SH-SY5Y (cell line): ENCODE measurements around the gene DHX35.

ENCODE experiments used
- GATA2 ChIP-seq: IDR thresholded peaks from 2 replicates; pipeline ENCODE4 v1.6.1; 2011; ENCODE audit warnings: mild to moderate bottlenecking, low read depth, low read length
- GATA3 ChIP-seq: IDR thresholded peaks from 2 replicates; pipeline ENCODE4 v1.6.1; 2011; ENCODE audit warnings: low read depth, mild to moderate bottlenecking, low read length, moderate library complexity

DNA sequence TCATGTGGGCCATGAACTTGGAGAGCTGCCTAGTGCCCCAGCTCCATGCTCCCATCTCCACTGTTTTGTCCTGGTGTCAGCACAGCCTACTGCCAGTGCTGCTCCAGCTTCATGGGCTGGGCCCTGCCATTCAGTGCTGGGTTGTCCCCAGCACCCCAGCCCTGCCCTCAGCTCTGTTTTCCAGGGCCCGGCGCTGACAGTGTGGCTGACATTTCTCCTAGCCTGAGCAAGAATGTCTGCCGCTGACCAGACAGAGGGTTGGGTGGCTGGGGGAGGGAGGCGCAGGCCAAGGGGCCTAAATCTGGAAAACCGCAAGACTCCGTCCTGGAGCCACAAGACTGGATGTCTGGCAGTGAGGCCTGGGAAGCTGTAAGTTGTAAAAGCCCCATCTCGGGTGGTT lies 78.9 kb downstream of the DHX35 start:
- TF ChIP-seq GATA3 (no peak), GATA2 (no peak)
